ENCODE data around the gene SIAH3. TPM values are rescaled to one million over a fixed set of nuclear protein-coding genes. Genes with fewer than 3 reads are reported as not detected.

Gene SIAH3
- total RNA-seq, 1 experiment from 2014 or later, result not detected

GRCh38 chr13:45821811-45822210, 29.7 kb downstream of the SIAH3 start:
- peaks cover 2 to 3% of the 10 kb centered on the region in 2 experiments; a peak in 3 of 5 replicates for H3K9me3 Mint-ChIP-seq
- TF ChIP-seq CTCF (conservative IDR thresholded peaks at IDR 0.05), result no peak
- no peak overlapping the region for H3K18ac ChIP-seq (ENCODE audit: insufficient read length, low read depth, low read length)
- H3T11ph ChIP-seq (ENCODE audit: low read length), result no peak overlapping the region
- no peak overlapping the region for H3K27ac ChIP-seq (ENCODE audit: insufficient read length, low read depth, low read length)
- no peak for DNase-seq
- H2BK12ac ChIP-seq (ENCODE audit: insufficient read length, low read depth, low read length), result no peak overlapping the region
- H3K23me2 ChIP-seq (ENCODE audit: insufficient read length, low read depth, low read length, poor library complexity, severe bottlenecking), result no peaks in the 10 kb centered on the region
- no peak overlapping the region for H2BK5ac ChIP-seq (ENCODE audit: insufficient read length, low read length)
- H3K79me2 ChIP-seq (ENCODE audit: insufficient read depth, low read length), result no peaks in the 10 kb centered on the region
- no peak overlapping the region for H3K9ac ChIP-seq (ENCODE audit: extremely low read depth, insufficient read length, low read length)
- H3K56ac ChIP-seq (ENCODE audit: insufficient read length, low read depth, low read length), result no peak overlapping the region
- no peak overlapping the region for H4K8ac ChIP-seq (replicated peaks; ENCODE audit: insufficient read length, low read depth, low read length)
- H3K4me1 Mint-ChIP-seq, result peaks cover 9 to 15% of the 10 kb centered on the region in 2 experiments; a peak in 3 of 4 replicates
- no peak overlapping the region for H3K23ac ChIP-seq (ENCODE audit: insufficient read length, low read depth, low read length)
- no peak overlapping the region for H3K4me2 ChIP-seq (ENCODE audit: insufficient read depth, insufficient read length, low read length)
- no peak overlapping the region for H2BK120ac ChIP-seq (ENCODE audit: low read depth, low read length, poor library complexity, severe bottlenecking)
- no peak overlapping the region for H3K27ac Mint-ChIP-seq
- H3K27me3 ChIP-seq (ENCODE audit: insufficient read depth, low read length), result no peaks in the 10 kb centered on the region
- peaks cover 0 to 2% (median 0%) of the 10 kb centered on the region in 3 experiments; a peak in 3 of 7 replicates for H3K36me3 Mint-ChIP-seq (ENCODE audit: insufficient read depth in 1 of 3, low read depth in 3 of 3)
- no peaks in the 10 kb centered on the region for H3K4me1 ChIP-seq (ENCODE audit: insufficient read depth, low read length)
- no CpG with 5 or more reads among the region's 6 CpGs for WGBS (ENCODE audit: extremely low coverage, insufficient read length, low lambda C conversion rate)
- no peak overlapping the region for H2AFZ ChIP-seq (ENCODE audit: low read length)
- H3K79me1 ChIP-seq (ENCODE audit: insufficient read depth, low read depth, low read length, poor library complexity, severe bottlenecking), result no peaks in the 10 kb centered on the region
- H3K4ac ChIP-seq (ENCODE audit: low read depth, low read length), result no peak overlapping the region
- no peak overlapping the region for H2BK15ac ChIP-seq (ENCODE audit: low read depth, low read length)
- no peaks in the 10 kb centered on the region for H3K9me3 ChIP-seq (ENCODE audit: control insufficient read depth, low read depth, low read length)
- no peak overlapping the region for H4K91ac ChIP-seq (ENCODE audit: insufficient read length, low read depth, low read length)
- H2AK5ac ChIP-seq (ENCODE audit: insufficient read length, low read length), result no peak overlapping the region
- H3K14ac ChIP-seq (ENCODE audit: insufficient read depth, low read length), result no peak overlapping the region
- peaks cover 4% of the 10 kb centered on the region for H3K27me3 Mint-ChIP-seq (ENCODE audit: low read depth)
- H4K5ac ChIP-seq (ENCODE audit: insufficient read length, low read depth, low read length), result no peak overlapping the region
- H2BK20ac ChIP-seq (ENCODE audit: low read depth, low read length, poor library complexity, severe bottlenecking), result no peak overlapping the region
- H4K20me1 ChIP-seq (ENCODE audit: control insufficient read depth, insufficient read depth, insufficient read length), result no peaks in the 10 kb centered on the region
- H3K4me3 Mint-ChIP-seq, result no peak overlapping the region
